Measurements from ENCODE around the gene NEURL1.
"Not testable (repeated sequence)": the region's sequence is repeated elsewhere in the genome, so short reads cannot be mapped to it uniquely, and the experiment has no call there.

The NEURL1 gene

GRCh38 chr10:103514244-103514643 is 20.7 kb downstream of the NEURL1 start:
- DNase-seq (ENCODE audit: low read depth): no peak

- DNase-seq (ENCODE audit: low read depth): no peak
Observed at GRCh38 chr10:103517234-103518085, 24.0 kb downstream of the NEURL1 start.

- no peak for DNase-seq (ENCODE audit: low read depth)
Observed at GRCh38 chr10:103519798-103520197, 26.3 kb downstream of the NEURL1 start.

GRCh38 chr10:103522006-103522405 is 28.5 kb downstream of the NEURL1 start:
- DNase-seq (ENCODE audit: low read depth): not testable (repeated sequence)

- DNase-seq (ENCODE audit: low read depth): no peak
Observed at GRCh38 chr10:103523683-103524082, 30.2 kb downstream of the NEURL1 start.

GRCh38 chr10:103525901-103526300 is 32.4 kb downstream of the NEURL1 start:
- DNase-seq (ENCODE audit: low read depth): no peak

GRCh38 chr10:103527476-103527875 is 34.0 kb downstream of the NEURL1 start:
- DNase-seq (ENCODE audit: low read depth): not testable (repeated sequence)

GRCh38 chr10:103528549-103528948 is 35.0 kb downstream of the NEURL1 start:
- no peak for DNase-seq (ENCODE audit: low read depth)

- DNase-seq (ENCODE audit: low read depth): no peak
Observed at GRCh38 chr10:103529539-103529938, 36.0 kb downstream of the NEURL1 start.

GRCh38 chr10:103533827-103534226 is 40.3 kb downstream of the NEURL1 start:
- DNase-seq (ENCODE audit: low read depth): no peak

GRCh38 chr10:103534621-103535498 is 41.4 kb downstream of the NEURL1 start:
- DNase-seq (ENCODE audit: low read depth): no peak

GRCh38 chr10:103535595-103535994 is 42.1 kb downstream of the NEURL1 start:
- no peak for DNase-seq (ENCODE audit: low read depth)

- DNase-seq (ENCODE audit: low read depth): no peak
Observed at GRCh38 chr10:103539751-103540150, 46.2 kb downstream of the NEURL1 start.

GRCh38 chr10:103540722-103541121 is 47.2 kb downstream of the NEURL1 start:
- no peak for DNase-seq (ENCODE audit: low read depth)

- DNase-seq (ENCODE audit: low read depth): no peak
Observed at GRCh38 chr10:103541616-103542015, 48.1 kb downstream of the NEURL1 start.

- no peak for DNase-seq (ENCODE audit: low read depth)
Observed at GRCh38 chr10:103542764-103543616, 49.5 kb downstream of the NEURL1 start.

- no peak for DNase-seq (ENCODE audit: low read depth)
Observed at GRCh38 chr10:103543617-103544525, 50.4 kb downstream of the NEURL1 start.

- no peak for DNase-seq (ENCODE audit: low read depth)
Observed at GRCh38 chr10:103544657-103545310, 51.3 kb downstream of the NEURL1 start.

- no peak for DNase-seq (ENCODE audit: low read depth)
Observed at GRCh38 chr10:103545366-103545765, 51.9 kb downstream of the NEURL1 start.

- no peak for DNase-seq (ENCODE audit: low read depth)
Observed at GRCh38 chr10:103545771-103546281, 52.3 kb downstream of the NEURL1 start.
